Mononuclear cell (primary cell): ENCODE measurements around the gene ARL16. TPM values are rescaled to one million over a fixed set of nuclear protein-coding genes. Genes with fewer than 3 reads are reported as not detected.

Source experiments
- H3K27me3 ChIP-seq: 2 replicates; pipeline ENCODE4 v1.6.0; 2011; ENCODE audit warnings: low read length, control low read depth; ENCODE audit not compliant: insufficient read depth
- H3K4me1 ChIP-seq: 2 replicates; pipeline ENCODE4 v1.5.1; 2011; ENCODE audit warnings: mild to moderate bottlenecking, low read length, control low read depth; ENCODE audit not compliant: insufficient read depth
- H3K4me3 ChIP-seq: 2 replicates; pipeline ENCODE4 v1.5.1; 2011; ENCODE audit warnings: mild to moderate bottlenecking, low read length, moderate library complexity
- H3K9me3 ChIP-seq: 2 replicates; pipeline ENCODE4 v1.5.1; 2011; ENCODE audit warnings: low read depth, mild to moderate bottlenecking, control low read depth, low read length
- total RNA-seq: library from RNA; depleted of rRNA; stranded (reverse); fragments of >200 nt; gene quantifications from one replicate; pipeline ENCODE4 v1.2.3, GENCODE V29; 2012

Gene ARL16
- total RNA-seq, 1 donor: 15.5 TPM

- Histone ChIP-seq H3K27me3 (no peaks in the 10 kb centered on the region), H3K4me1 (peaks cover 11% of the 10 kb centered on the region), H3K4me3 (no peak overlapping the region), H3K9me3 (no peaks in the 10 kb centered on the region)
Observed at GRCh38 chr17:81672504-81672903, 11.1 kb downstream of the ARL16 start.

DNA sequence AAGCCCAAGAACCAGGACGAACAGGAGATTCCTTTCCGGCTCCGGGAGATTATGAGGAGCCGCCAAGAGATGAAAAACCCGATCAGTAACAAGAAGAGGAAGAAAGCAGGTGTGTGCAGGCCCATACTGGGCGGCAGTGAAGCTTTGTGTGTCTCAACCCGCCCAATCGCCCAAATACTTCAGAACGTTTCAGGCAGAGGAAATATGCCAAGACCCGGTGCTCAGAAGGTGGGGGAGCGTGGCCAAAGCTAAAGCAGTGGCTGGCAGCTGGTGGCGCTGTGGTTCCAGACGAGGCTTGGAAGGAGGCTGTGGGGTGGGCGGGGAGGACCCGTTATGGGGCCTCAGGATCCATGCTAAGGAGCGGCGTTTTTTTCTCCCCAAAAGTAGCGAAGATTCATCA is 15.8 kb downstream of the ARL16 start:
- Histone ChIP-seq H3K9me3 (no peaks in the 10 kb centered on the region), H3K27me3 (no peaks in the 10 kb centered on the region), H3K4me1 (peaks cover 30% of the 10 kb centered on the region), H3K4me3 (no peak overlapping the region)

GRCh38 chr17:81666342-81667191 is 17.0 kb downstream of the ARL16 start, which contains the start of the genes CCDC137 and OXLD1:
TSS of gene CCDC137 (plus strand) at chr17:81666737. CDS start at chr17:81666767, 30 bp downstream.
TSS of gene OXLD1 (minus strand) at chr17:81666605. CDS start at chr17:81666577, 28 bp downstream.
- Histone ChIP-seq H3K27me3 (no peaks in the 10 kb centered on the region), H3K4me3 (peak within 1 kb of the TSS; percentile 90), H3K9me3 (no peaks in the 10 kb centered on the region), H3K4me1 (peaks cover 30% of the 10 kb centered on the region)

DNA sequence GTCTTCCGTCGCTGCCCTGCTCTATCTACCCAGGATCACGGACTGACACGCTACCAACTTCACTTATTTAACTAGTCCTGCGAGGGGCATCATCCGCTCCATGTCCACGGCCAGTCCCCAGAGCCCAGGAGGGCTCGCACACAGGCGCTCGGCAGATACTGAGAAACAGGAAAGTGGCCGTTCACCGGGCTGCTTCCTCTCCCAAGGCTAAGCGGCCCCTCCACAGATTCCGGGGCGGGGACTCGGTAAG is 17.6 kb downstream of the ARL16 start:
- Histone ChIP-seq H3K9me3 (no peaks in the 10 kb centered on the region), H3K27me3 (no peaks in the 10 kb centered on the region), H3K4me1 (peaks cover 30% of the 10 kb centered on the region), H3K4me3 (peak overlapping the region; percentile 90)

DNA sequence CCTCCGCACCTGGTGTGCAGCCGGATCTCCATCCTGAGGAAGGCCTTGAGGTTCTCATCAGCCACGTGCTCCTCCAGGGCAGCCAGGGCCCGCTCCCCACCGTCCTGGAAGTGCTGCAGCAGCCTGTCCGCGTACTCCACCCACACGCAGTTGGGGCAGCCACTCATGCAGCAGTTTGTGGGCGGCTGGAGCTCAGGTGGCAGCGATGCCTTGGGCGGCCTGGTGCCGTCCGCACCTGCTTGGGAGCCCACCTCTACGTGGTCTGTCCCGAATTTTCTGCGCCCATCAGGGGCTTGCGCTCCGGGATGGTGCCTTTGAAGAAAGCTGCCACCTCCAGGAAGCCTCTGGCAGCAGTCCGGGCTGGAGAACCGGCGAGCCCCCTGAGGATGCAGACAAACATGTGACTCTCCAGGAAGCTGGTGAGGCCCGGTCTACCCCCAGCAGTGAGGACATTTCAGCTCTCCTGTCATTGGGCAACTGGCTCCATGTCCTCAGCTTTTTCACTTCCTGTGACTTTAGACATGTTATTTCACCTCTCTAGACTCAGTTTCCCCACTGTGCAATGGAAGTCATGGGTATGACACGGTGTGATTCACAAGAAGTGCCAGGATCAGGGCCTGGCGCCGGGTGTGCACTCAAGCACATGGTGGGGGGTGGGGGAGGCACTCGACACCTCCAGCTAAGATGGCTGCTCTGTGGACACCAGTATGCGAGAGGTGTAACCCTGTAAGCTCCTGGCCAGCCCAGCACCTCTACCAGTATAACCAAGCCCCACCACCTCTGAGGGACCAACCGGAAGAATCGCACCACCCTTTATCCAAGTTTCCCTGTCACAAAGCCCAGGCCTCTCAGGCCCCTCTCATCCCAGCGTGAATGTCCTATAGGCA is 18.1 kb downstream of the ARL16 start:
- H3K27me3 ChIP-seq: no peaks in the 10 kb centered on the region
- H3K4me3 ChIP-seq: peak overlapping the region; percentile 90
- peaks cover 30% of the 10 kb centered on the region for H3K4me1 ChIP-seq
- H3K9me3 ChIP-seq: no peaks in the 10 kb centered on the region

DNA sequence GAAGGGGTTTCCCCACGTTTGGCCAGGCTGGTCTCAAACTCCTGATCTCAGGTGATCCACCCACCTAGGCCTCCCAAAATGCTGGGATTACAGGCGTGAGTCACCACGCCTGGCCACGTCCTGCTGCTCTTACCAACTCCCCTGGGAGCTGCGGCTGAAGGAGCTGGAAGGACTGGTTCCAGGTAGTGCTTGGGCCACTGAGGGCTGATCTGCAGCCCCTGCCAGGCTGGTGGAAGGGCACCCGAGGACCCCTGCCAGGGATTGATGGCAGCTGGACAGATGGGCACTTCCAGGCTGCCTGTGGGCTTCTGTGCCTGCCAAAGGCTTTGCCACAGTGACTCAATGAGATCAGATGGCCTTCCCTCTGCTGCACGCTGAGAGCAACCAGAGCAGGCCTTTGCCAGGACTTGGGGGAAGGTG is 19.5 kb downstream of the ARL16 start:
- H3K4me3 ChIP-seq: no peak overlapping the region
- H3K9me3 ChIP-seq: no peaks in the 10 kb centered on the region
- no peaks in the 10 kb centered on the region for H3K27me3 ChIP-seq
- H3K4me1 ChIP-seq: peaks cover 30% of the 10 kb centered on the region

DNA sequence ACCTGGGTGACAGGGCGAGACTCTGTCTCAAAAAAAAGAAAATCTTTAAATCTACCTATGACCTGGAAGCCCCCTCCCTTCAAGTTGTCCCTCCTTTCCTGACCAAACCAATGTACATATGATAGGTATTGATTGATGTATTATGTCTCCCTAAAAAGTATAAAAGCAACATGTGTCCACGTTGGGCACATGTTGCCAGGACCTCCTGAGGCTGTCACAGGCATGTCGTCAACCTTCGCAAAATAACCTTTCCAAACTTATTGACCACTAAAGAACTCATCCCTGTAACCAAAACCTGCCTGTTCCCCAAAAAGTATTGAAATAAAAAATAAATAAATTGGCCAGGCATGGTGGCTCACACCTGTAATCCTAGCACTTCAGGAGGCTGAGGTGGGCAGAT is 21.6 kb downstream of the ARL16 start:
- H3K4me1 ChIP-seq: peaks cover 17% of the 10 kb centered on the region
- H3K9me3 ChIP-seq: no peaks in the 10 kb centered on the region
- H3K27me3 ChIP-seq: no peaks in the 10 kb centered on the region
- no peak overlapping the region for H3K4me3 ChIP-seq

GRCh38 chr17:81660441-81660840 is 23.2 kb downstream of the ARL16 start:
- Histone ChIP-seq H3K9me3 (no peaks in the 10 kb centered on the region), H3K4me1 (peaks cover 12% of the 10 kb centered on the region), H3K27me3 (no peaks in the 10 kb centered on the region), H3K4me3 (no peak overlapping the region)

- no peaks in the 10 kb centered on the region for H3K9me3 ChIP-seq
- no peak overlapping the region for H3K4me3 ChIP-seq
- peaks cover 5% of the 10 kb centered on the region for H3K4me1 ChIP-seq
- H3K27me3 ChIP-seq: no peaks in the 10 kb centered on the region
Observed at GRCh38 chr17:81659038-81659437, 24.6 kb downstream of the ARL16 start.

GRCh38 chr17:81656835-81657234 is 26.8 kb downstream of the ARL16 start:
- Histone ChIP-seq H3K9me3 (no peaks in the 10 kb centered on the region), H3K4me3 (no peak overlapping the region), H3K27me3 (no peaks in the 10 kb centered on the region), H3K4me1 (peaks cover 18% of the 10 kb centered on the region)

DNA sequence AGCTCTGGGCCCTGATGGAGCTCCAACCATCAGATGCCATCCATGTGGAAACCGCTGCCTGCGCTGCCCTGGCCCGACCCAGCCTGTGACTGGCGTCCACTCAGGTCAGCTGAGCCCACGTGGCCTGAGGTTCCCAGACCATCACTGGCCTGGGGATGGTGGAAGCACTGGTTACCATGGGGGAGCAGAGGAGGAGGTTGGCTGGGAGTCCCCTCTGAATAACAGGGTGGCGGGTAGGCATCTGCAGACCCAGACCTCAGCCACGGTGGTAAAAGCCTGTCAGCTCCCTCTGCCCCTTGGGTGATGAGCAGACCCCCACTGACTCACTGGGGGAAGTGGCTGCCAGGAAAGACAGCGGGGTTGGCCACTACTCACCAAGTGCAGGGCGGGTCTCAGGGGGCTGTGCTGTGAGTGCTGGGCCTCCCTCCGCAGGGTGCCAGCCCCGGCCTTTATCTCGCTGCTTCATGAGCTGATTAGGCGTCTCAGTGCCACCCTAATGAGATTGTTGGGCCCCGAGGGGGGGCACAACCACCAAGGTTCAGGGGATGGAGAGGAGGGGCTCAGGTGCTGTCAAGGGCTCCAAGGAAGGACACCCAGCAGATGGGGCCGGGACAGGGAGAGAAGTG is 27.4 kb downstream of the ARL16 start, which contains the start of gene PDE6G:
TSS of gene PDE6G (minus strand) at position 425 of the 626 bp plus-strand sequence. CDS start 3,237 bp downstream, outside the sequence.
- H3K27me3 ChIP-seq: no peaks in the 10 kb centered on the region
- H3K4me1 ChIP-seq: peaks cover 18% of the 10 kb centered on the region
- no peak within 1 kb of the TSS for H3K4me3 ChIP-seq
- H3K9me3 ChIP-seq: no peaks in the 10 kb centered on the region

GRCh38 chr17:81655378-81656117 is 28.0 kb downstream of the ARL16 start:
- no peaks in the 10 kb centered on the region for H3K9me3 ChIP-seq
- H3K4me1 ChIP-seq: peaks cover 18% of the 10 kb centered on the region

GRCh38 chr17:81652906-81653771 is 30.5 kb downstream of the ARL16 start:
- Histone ChIP-seq H3K27me3 (peaks cover 5% of the 10 kb centered on the region), H3K9me3 (no peaks in the 10 kb centered on the region), H3K4me1 (peaks cover 18% of the 10 kb centered on the region), H3K4me3 (peak overlapping the region; percentile 30)

More at GRCh38 chr17:81655378-81656117, 28.0 kb downstream of the ARL16 start:
- H3K27me3 ChIP-seq: no peaks in the 10 kb centered on the region
- no peak overlapping the region for H3K4me3 ChIP-seq
